GM12872 (cell line): Measurements from ENCODE around the gene SPECC1L.

Experiments used
- CTCF ChIP-seq: IDR thresholded peaks from 3 replicates; pipeline ENCODE4 v1.5.1; 2011; ENCODE audit warnings: low read depth, mild to moderate bottlenecking, low read length, moderate library complexity; ENCODE audit not compliant: insufficient read depth

The SPECC1L gene

DNA sequence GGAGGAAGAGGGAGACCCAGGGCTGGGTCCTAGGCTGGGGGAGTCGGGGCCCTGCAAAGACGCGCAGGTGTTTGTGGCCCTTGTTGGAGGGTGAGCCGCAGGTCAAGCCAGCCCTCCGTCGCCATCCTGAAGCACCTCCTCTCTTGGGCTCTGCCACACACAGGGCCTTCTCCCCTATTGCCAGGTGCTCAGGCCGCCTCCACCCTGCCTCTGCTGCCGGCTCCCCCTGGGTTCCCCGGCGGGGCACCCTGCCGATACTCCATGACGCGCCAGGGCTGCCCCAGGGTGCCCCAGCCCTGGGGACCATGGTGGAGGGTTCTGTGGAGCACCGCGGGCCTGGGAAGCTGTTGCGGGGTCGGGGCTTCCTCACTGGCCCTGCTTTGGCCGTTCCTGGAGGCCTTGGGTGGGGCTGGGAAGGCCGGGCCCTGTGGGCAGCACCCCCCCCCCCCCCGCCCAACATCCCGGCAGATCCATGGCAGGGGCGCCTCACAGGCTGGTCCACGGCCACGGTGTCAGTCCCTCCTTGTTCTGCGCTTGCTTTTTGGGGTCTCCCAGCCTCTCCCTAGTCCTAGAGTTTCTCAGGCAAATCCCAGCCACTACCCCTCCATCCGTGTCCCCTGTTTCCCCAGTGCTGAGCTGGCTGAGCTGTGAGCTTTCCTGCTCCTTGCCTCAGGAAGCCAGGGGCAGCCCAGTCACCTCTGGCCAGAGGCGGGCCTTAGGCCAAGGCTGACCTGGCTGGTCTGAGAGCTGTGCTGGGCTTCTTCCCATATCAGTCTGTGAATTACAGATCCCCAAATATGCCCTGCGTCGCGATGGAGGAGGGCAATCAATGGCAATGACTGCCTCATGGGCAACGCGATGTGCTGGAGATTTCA is 154.5 kb downstream of the SPECC1L start:
- no peak for TF ChIP-seq CTCF

- TF ChIP-seq CTCF: no peak
Observed at GRCh38 chr22:24426436-24426835, 155.8 kb downstream of the SPECC1L start.

DNA sequence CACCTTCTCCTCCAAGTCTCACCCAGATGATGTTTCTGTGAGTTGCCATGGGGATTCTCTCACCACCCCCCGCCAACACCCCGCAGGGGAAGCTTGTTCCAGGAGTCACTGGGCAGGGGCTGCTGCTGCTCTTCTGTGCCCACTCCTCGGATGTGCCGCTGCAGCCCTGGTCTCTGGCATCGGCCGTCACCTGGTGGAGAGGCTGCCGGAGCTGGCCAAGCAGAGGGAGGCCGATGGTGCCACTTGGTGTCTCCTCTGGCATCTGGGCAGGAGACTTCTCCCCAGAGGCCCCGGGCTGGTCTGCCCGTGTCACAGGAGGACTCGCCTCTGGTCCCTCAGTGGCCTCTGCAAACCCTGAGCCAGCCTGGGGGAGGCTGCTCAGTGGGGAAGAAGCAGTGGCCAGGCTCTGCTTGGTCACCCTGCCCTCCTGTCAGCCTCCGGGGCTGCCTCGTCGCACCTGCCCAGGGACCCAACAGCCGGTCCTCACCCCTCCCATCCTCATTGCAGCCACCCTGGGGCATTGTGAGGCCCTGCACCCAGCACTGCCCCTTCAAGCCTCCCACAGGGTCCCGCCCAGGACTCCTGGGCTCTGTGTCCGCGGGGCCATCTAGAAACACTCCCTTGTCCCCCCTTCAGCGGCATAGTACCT is 156.3 kb downstream of the SPECC1L start:
- no peak for TF ChIP-seq CTCF

GRCh38 chr22:24427500-24428164 is 157.0 kb downstream of the SPECC1L start, which contains the start of gene ADORA2A:
Gene ADORA2A (plus strand): TSS chr22:24427599. CDS start chr22:24433405, 5,806 bp downstream.
- no peak for TF ChIP-seq CTCF

DNA sequence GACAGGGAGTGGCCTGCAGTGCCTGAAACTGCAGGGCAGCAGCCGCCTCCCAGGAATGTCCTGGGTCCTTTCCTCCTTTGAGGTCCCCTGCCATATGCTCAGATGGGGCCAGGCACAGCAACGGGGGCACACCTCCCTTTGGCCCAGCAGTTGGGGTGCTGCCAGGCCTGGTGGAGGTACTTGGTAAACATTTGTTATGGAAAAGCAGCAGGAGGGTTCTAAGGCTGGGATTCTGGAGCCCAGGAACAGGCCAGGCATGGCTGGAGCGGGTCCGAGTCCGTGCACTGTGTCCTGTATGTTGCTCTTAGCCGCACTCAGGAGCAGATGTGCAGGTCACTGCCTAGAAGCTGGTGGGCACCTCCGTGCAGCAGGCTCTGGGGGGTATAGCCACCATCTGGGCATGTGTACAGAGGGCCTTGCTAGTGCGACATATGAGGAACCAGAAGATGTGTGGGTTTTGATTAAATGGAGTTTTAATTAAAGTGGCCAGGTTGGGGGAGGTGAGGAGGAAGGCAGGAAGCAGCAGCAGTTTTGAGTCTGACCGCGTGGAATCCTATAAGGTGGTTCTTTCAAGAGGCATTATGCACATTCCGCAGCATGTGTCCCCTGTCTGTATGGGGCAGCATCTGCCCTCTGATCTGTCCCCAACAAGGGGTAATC is 158.2 kb downstream of the SPECC1L start:
- no peak for TF ChIP-seq CTCF

- no peak for TF ChIP-seq CTCF
Observed at GRCh38 chr22:24429411-24430365, 159.1 kb downstream of the SPECC1L start.
